ENCODE data around the gene MYL12A. TPM values are rescaled to one million over a fixed set of nuclear protein-coding genes. Genes with fewer than 3 reads are reported as not detected.

Gene MYL12A
- total RNA-seq, 2 donors from 2014 or later, result 102 to 174 TPM

DNA sequence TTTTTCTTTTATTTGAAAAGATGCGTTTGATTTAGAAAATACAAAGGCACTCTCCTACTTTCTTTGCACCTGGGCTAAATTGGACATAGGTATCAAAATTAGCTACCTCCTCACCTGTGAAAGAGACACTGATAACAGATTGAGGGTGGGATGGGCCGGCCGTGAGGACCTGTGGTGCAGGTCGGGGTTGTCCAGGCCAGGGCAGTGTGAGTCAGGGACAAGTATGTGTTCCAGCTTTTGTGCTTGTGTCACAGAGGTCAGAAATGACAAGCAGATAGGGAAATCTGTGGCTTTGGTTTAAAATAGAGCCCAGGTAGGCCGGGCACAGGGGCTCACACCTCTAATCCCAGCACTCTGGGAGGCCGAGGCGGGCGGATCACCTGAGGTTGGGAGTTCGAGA, 36.9 kb downstream of the MYL12A start:
- no peak for DNase-seq
- H3K27me3 ChIP-seq, result no peaks in the 10 kb centered on the region
- no peak for ATAC-seq
- H3K9me3 ChIP-seq, result no peaks in the 10 kb centered on the region
- TF ChIP-seq POLR2A (IDR thresholded peaks at IDR 0.05), result no peak
- TF ChIP-seq, protein P1, sequence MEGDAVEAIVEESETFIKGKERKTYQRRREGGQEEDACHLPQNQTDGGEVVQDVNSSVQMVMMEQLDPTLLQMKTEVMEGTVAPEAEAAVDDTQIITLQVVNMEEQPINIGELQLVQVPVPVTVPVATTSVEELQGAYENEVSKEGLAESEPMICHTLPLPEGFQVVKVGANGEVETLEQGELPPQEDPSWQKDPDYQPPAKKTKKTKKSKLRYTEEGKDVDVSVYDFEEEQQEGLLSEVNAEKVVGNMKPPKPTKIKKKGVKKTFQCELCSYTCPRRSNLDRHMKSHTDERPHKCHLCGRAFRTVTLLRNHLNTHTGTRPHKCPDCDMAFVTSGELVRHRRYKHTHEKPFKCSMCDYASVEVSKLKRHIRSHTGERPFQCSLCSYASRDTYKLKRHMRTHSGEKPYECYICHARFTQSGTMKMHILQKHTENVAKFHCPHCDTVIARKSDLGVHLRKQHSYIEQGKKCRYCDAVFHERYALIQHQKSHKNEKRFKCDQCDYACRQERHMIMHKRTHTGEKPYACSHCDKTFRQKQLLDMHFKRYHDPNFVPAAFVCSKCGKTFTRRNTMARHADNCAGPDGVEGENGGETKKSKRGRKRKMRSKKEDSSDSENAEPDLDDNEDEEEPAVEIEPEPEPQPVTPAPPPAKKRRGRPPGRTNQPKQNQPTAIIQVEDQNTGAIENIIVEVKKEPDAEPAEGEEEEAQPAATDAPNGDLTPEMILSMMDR (IDR thresholded peaks at IDR 0.05), result no peak
- H3K36me3 ChIP-seq (replicated peaks in 1 of 2; ENCODE audit: insufficient read depth in 1 of 2, low read depth in 2 of 2), result no peaks in the 10 kb centered on the region
- no peaks in the 10 kb centered on the region for H3K4me1 ChIP-seq
- intact Hi-C loops (cut with DNase I), result loop anchor here (5.0 to 10.0 kb wide), 3 partner anchors 168 to 383 kb away; partner anchors contain the start of gene TGIF1
- no peak overlapping the region for H3K27ac ChIP-seq
- 88% methylated on average over 9 of the region's 9 CpGs for WGBS, 2 donors
- H3K4me3 ChIP-seq, result no peak overlapping the region

DNA sequence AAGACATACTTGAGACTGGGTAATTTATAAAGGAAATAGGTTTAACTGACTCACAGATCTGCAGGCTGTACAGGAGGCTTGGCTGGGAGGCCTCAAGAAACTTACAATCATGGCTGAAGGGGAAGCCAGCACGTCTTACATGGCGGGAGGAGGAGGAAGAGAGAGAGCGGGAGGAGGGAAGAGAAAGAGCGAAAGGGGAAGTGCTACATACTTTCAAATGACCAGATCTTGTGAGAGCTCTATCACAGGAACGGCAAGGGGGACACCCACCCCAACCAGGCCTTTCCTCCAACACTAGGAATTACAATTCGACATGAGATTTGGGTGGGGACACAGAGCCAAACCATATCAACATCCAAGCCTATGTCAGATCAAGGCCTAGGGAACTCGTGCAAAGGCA, 38.6 kb downstream of the MYL12A start:
- 73 to 81% methylated on average over 7 of the region's 7 CpGs for WGBS, 2 donors

DNA sequence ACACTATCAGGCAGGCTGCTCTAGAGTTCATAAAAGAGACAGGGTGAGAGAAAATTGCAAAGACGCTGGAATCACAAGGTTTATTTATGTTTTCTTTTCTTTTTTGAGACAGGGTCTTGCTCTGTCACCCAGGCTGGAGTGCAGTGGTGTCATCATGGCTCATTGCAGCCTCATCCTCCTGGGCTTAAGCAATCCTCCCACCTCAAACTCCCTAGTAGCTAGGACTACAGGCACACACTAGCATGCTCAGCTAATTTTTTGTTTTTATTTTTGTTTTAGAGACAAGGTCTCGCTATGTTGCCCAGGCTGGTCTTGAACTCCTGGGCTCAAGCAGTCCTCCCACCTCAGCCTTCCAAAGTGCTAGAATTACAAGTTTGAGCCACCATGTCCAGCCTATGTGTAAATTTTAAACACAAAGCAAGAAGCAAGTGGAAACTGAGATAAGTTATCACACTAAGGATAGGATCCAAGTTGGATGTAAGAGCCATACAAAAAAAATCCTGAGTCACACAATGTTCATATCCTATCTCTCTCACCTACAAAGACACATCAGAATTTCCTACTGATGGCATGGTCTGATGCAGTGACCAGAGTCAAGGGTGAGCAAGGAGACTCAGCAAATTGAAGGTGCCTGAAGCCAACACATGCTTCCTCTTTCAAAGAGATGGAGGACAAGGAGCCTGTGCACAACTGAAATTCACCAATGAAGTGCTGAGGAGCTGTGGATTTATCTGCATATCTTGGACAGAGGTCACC, 45.8 kb downstream of the MYL12A start:
- Histone ChIP-seq H3K4me3 (no peak overlapping the region), H3K4me1 (peaks cover 33% of the 10 kb centered on the region), H3K27ac (peak overlapping the region in 1 of 4 donors; percentile 32), H3K9me3 (no peaks in the 10 kb centered on the region), H3K27me3 (no peaks in the 10 kb centered on the region), H3K36me3 (replicated peaks in 1 of 2; ENCODE audit: insufficient read depth in 1 of 2, low read depth in 2 of 2) (no peaks in the 10 kb centered on the region)
- DNase-seq (no peak), ATAC-seq (no peak)
- no peak for TF ChIP-seq POLR2A (IDR thresholded peaks at IDR 0.05)
- TF ChIP-seq, protein P1 (IDR thresholded peaks at IDR 0.05), result no peak
- intact Hi-C loops (cut with DNase I), result no loop called here
- WGBS, 2 donors, result 78 to 79% methylated on average over 2 of the region's 2 CpGs

More for the DNA sequence above, 38.6 kb downstream of the MYL12A start:
- Histone ChIP-seq H3K4me1 (no peaks in the 10 kb centered on the region), H3K27me3 (no peaks in the 10 kb centered on the region), H3K36me3 (replicated peaks in 1 of 2; ENCODE audit: insufficient read depth in 1 of 2, low read depth in 2 of 2) (no peaks in the 10 kb centered on the region), H3K9me3 (no peaks in the 10 kb centered on the region), H3K4me3 (no peak overlapping the region), H3K27ac (no peak overlapping the region)
- TF ChIP-seq, protein P1 (IDR thresholded peaks at IDR 0.05), result no peak
- no peak for TF ChIP-seq POLR2A (IDR thresholded peaks at IDR 0.05)
- no peak for ATAC-seq
- DNase-seq, result no peak
- intact Hi-C loops (cut with DNase I), result loop anchor here (10.0 kb wide), 1 partner anchor 299 kb away; no protein-coding TSS in a partner anchor

DNA sequence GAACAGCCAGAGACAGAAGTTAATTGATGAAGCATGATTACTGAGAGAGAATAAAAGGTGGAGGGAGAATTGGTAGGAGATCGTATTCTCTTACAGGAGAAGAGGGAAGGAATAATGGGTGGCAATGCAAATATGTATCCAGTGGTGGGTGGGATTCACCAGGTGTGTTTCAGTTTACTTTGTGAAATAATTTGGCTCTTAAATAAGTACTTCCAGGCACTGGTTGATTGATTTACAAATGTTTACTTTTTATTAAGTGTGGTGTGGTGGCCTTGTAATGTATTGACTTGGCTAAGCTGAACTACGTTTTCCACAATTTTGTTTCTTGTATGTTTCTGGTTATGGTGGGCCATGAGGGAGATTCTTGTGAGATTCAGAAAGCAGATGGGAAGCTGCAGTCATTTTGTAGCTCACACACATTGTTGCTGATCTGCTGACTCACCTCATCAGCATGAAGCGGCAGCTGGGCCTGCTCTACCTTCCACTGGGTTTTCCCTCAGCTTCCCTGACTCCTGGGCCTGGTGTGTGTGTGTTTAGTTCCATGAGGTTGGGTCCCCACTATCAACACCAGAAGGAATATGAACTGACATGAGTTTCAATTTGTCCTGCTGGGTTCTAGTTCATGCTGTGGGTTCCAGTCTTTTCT, 47.0 kb downstream of the MYL12A start:
- H3K36me3 ChIP-seq (replicated peaks in 1 of 2; ENCODE audit: insufficient read depth in 1 of 2, low read depth in 2 of 2), result no peaks in the 10 kb centered on the region
- ATAC-seq (peak; percentile 39), DNase-seq (peak in 3 of 4 donors; percentile 15 to 29 (median 22))
- TF ChIP-seq, protein P1 (IDR thresholded peaks at IDR 0.05), result no peak
- TF ChIP-seq POLR2A (IDR thresholded peaks at IDR 0.05), result no peak
- H3K4me3 ChIP-seq, result no peak overlapping the region
- intact Hi-C loops (cut with DNase I), result no loop called here
- H3K9me3 ChIP-seq, result no peaks in the 10 kb centered on the region
- H3K27ac ChIP-seq, result peak overlapping the region in 3 of 4 donors; percentile 32 to 64 (median 48)
- peaks cover 33% of the 10 kb centered on the region for H3K4me1 ChIP-seq
- H3K27me3 ChIP-seq, result no peaks in the 10 kb centered on the region
- 39 to 41% methylated on average over 3 of the region's 3 CpGs for WGBS, 2 donors

All from body of pancreas (tissue), 4 donors.